OCI-LY7 (cell line): ENCODE measurements around the gene RRAD. TPM values are rescaled to one million over a fixed set of nuclear protein-coding genes. Genes with fewer than 3 reads are reported as not detected.
"Not testable (repeated sequence)": the region's sequence is repeated elsewhere in the genome, so short reads cannot be mapped to it uniquely, and the experiment has no call there.

ENCODE experiments used
- Bru-seq: library from RNA; stranded (reverse); fragments of 400-500 nt; gene quantifications from one replicate; lab custom pipeline; 2021; lab: Mats Ljungman, UMichigan
- BruChase-seq, 2 experiments: library from RNA; stranded (reverse); fragments of 400-500 nt; gene quantifications; one replicate each; lab custom pipeline; 2021; lab: Mats Ljungman, UMichigan
- BruUV-seq: library from RNA; stranded (reverse); fragments of 400-500 nt; replicated peaks from 2 replicates; lab custom pipeline; 2021; lab: Mats Ljungman, UMichigan
- CTCF ChIA-PET: fragments of 300-600 bp; sonication (Branson Sonifier 250); formaldehyde crosslinking; loops from one replicate; lab custom pipeline; 2022; ENCODE audit warnings: antibody characterized with exemption; ENCODE audit not compliant: unreplicated experiment; lab: Charles Lee
- POLR2A ChIA-PET: fragments of 300-600 bp; sonication (Branson Sonifier 250); formaldehyde crosslinking; loops from one replicate; lab custom pipeline; 2022; ENCODE audit warnings: antibody characterized with exemption; lab: Charles Lee
- DNase-seq: peaks from one replicate; pipeline ENCODE4 v3.0.0-alpha.2; 2015; ENCODE audit warnings: low spot score
- H2AFZ ChIP-seq: fragments of 200-600 bp; sonication (generic), shearing (Covaris generic); 2 replicates; pipeline ENCODE4 v1.6.1; 2014; ENCODE audit warnings: mild to moderate bottlenecking, antibody characterized with exemption, low read length, moderate library complexity
- H3K27ac ChIP-seq: fragments of 200-600 bp; sonication (generic); 2 replicates; pipeline ENCODE4 v1.5.1; 2014; ENCODE audit warnings: mixed run types, low read depth, mild to moderate bottlenecking, moderate library complexity, low read length, inconsistent platforms; ENCODE audit not compliant: poor library complexity, severe bottlenecking
- H3K36me3 ChIP-seq: fragments of 200-600 bp; sonication (generic); 2 replicates; pipeline ENCODE4 v1.6.1; 2014; ENCODE audit warnings: mild to moderate bottlenecking, antibody characterized with exemption, low read length, moderate library complexity, mixed read lengths; ENCODE audit not compliant: insufficient read depth
- H3K4me1 ChIP-seq: fragments of 200-600 bp; sonication (generic); 2 replicates; pipeline ENCODE4 v1.5.1; 2014; ENCODE audit warnings: mild to moderate bottlenecking, low read length; ENCODE audit not compliant: insufficient read depth, poor library complexity, severe bottlenecking
- H3K4me2 ChIP-seq: fragments of 200-600 bp; sonication (generic); 2 replicates; pipeline ENCODE4 v1.6.1; 2014; ENCODE audit warnings: mild to moderate bottlenecking, low read length
- H3K4me3 ChIP-seq: fragments of 200-600 bp; sonication (generic); 2 replicates; pipeline ENCODE4 v1.5.1; 2014; ENCODE audit warnings: mild to moderate bottlenecking, low read depth, low read length; ENCODE audit not compliant: poor library complexity, severe bottlenecking
- H3K79me2 ChIP-seq: fragments of 200-600 bp; sonication (generic); 2 replicates; pipeline ENCODE4 v1.6.1; 2016; ENCODE audit warnings: low read depth, mild to moderate bottlenecking, low read length, moderate library complexity, mixed read lengths; ENCODE audit not compliant: insufficient read depth
- H3K9me2 ChIP-seq: fragments of 200-600 bp; sonication (generic); 2 replicates; pipeline ENCODE4 v1.6.1; 2016; ENCODE audit warnings: mild to moderate bottlenecking, low read length, mixed read lengths; ENCODE audit not compliant: insufficient read depth
- H3K9me3 ChIP-seq: fragments of 200-600 bp; sonication (generic); 2 replicates; pipeline ENCODE4 v1.6.1; 2014; ENCODE audit warnings: mild to moderate bottlenecking, mixed run types, low read length, mixed read lengths
- H4K20me1 ChIP-seq: fragments of 200-600 bp; sonication (generic); 2 replicates; pipeline ENCODE4 v1.6.1; 2014; ENCODE audit warnings: mild to moderate bottlenecking, antibody characterized with exemption, low read length, moderate library complexity, mixed read lengths; ENCODE audit not compliant: insufficient read depth
- EZH2phosphoT487 ChIP-seq: fragments of 200-600 bp; sonication (generic); IDR thresholded peaks from 2 replicates; pipeline ENCODE4 v1.6.1; 2018; ENCODE audit warnings: low read depth, borderline replicate concordance, mild to moderate bottlenecking, mixed run types, antibody characterized with exemption, low read length, moderate library complexity, mixed read lengths
- intact Hi-C: fragments of 100-400 bp; cut with micrococcal nuclease; formaldehyde crosslinking; loops from one replicate; pipeline ENCODE4 v1.10.0; 2022; ENCODE audit not compliant: unreplicated experiment
- long read RNA-seq: library from polyadenylated mRNA; stranded (forward); transcript quantifications from one replicate; pipeline ENCODE4 v2.0.0, GENCODE V29; 2022
- total RNA-seq, 2 experiments: library from RNA; depleted of rRNA in 1 of 2; stranded (reverse); fragments of >200 nt in 1 of 2; shearing (Covaris generic) in 1 of 2; gene quantifications; 2 replicates each; pipeline ENCODE4 v1.2.3, GENCODE V29; 2014 to 2022
- TF ChIP-seq, protein P1 (sequence below): fragments of 200-600 bp; sonication (generic); conservative IDR thresholded peaks from 2 replicates; pipeline ENCODE4 v1.5.1; 2014; ENCODE audit warnings: mild to moderate bottlenecking, antibody characterized with exemption, low read length, moderate library complexity, mixed read lengths

Gene RRAD, protein sequence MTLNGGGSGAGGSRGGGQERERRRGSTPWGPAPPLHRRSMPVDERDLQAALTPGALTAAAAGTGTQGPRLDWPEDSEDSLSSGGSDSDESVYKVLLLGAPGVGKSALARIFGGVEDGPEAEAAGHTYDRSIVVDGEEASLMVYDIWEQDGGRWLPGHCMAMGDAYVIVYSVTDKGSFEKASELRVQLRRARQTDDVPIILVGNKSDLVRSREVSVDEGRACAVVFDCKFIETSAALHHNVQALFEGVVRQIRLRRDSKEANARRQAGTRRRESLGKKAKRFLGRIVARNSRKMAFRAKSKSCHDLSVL
- total RNA-seq (2014; rRNA removed; shearing (Covaris generic)) (0.09 TPM in 1 of 2 replicates, not detected in the other), total RNA-seq (2022) (not detected in 2 replicates), Bru-seq, nascent RNA (percentile 14 among the genes with signal in this experiment), BruChase-seq, experiment 1, labeled RNA remaining after a 6-hour chase (percentile 19 among the genes with signal in this experiment), BruChase-seq, experiment 2, labeled RNA remaining after a 2-hour chase (not detected)
- long read RNA-seq: 0 reads

DNA sequence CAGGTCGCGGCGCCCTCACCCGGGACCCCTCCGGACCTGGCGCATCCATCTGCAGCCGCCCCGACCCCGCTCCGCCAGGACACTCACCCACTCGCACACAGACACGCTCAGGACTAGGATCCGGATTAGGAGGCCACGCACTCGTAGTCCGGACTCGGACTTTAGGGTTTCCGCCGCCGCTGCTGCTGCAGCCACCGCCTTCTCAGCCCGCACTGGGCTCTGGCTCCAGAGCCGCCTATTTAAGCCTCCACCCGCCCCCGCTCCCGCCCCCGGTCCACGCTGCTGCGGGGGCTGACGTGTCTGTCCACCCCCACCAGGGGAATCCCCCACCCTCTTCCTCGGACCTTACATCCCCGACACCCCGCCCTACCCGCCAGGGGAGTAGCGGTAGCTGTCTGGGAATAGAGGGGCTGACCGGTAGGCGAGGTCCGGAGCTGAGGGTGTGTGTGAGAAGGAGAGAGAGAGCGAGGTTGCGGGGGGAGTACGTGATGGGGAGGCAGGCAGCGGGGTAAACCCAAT is at the start of gene RRAD:
Gene RRAD (minus strand): TSS at position 214 of the 519 bp plus-strand sequence. CDS start 356 bp downstream, outside the sequence.
- H3K9me2 ChIP-seq: no peaks in the 10 kb centered on the region
- H4K20me1 ChIP-seq: no peaks in the 10 kb centered on the region
- POLR2A ChIA-PET: no interaction called here
- no peak within 1 kb of the TSS for H3K4me3 ChIP-seq
- no peak for TF ChIP-seq EZH2phosphoT487
- TF ChIP-seq, protein P1, sequence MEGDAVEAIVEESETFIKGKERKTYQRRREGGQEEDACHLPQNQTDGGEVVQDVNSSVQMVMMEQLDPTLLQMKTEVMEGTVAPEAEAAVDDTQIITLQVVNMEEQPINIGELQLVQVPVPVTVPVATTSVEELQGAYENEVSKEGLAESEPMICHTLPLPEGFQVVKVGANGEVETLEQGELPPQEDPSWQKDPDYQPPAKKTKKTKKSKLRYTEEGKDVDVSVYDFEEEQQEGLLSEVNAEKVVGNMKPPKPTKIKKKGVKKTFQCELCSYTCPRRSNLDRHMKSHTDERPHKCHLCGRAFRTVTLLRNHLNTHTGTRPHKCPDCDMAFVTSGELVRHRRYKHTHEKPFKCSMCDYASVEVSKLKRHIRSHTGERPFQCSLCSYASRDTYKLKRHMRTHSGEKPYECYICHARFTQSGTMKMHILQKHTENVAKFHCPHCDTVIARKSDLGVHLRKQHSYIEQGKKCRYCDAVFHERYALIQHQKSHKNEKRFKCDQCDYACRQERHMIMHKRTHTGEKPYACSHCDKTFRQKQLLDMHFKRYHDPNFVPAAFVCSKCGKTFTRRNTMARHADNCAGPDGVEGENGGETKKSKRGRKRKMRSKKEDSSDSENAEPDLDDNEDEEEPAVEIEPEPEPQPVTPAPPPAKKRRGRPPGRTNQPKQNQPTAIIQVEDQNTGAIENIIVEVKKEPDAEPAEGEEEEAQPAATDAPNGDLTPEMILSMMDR: no peak
- no peak within 1 kb of the TSS for H2AFZ ChIP-seq
- no peaks in the 10 kb centered on the region for H3K9me3 ChIP-seq
- H3K4me1 ChIP-seq: no peaks in the 10 kb centered on the region
- CTCF ChIA-PET: no interaction called here
- BruUV-seq: no TSS peak
- H3K27ac ChIP-seq: no peak within 1 kb of the TSS
- intact Hi-C loops: no loop called here
- no peak within 1 kb of the TSS for H3K4me2 ChIP-seq
- no peaks in the 10 kb centered on the region for H3K36me3 ChIP-seq
- DNase-seq: no peak
- no peaks in the 10 kb centered on the region for H3K79me2 ChIP-seq

DNA sequence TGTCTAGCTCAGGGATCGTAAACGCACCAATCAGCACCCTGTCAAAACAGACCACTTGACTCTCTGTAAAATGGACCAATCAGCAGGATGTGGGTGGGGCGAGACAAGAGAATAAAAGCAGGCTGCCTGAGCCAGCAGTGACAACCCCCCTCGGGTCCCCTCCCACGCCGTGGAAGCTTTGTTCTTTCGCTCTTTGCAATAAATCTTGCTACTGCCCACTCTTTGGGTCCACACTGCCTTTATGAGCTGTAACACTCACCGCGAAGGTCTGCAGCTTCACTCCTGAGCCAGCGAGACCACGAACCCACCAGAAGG is 49.6 kb upstream of the RRAD start:
- intact Hi-C loops, H2AFZ ChIP-seq, H3K4me3 ChIP-seq, CTCF ChIA-PET, H3K36me3 ChIP-seq, H3K4me2 ChIP-seq, H3K9me3 ChIP-seq, BruUV-seq, H3K9me2 ChIP-seq, H4K20me1 ChIP-seq, H3K79me2 ChIP-seq, H3K27ac ChIP-seq, H3K4me1 ChIP-seq: not testable (repeated sequence)
- peak; percentile 23 for DNase-seq
- POLR2A ChIA-PET: interaction anchor here (0.6 kb wide), 1 partner anchor 31 kb away, joined by 3 read pairs; no protein-coding TSS in a partner anchor

DNA sequence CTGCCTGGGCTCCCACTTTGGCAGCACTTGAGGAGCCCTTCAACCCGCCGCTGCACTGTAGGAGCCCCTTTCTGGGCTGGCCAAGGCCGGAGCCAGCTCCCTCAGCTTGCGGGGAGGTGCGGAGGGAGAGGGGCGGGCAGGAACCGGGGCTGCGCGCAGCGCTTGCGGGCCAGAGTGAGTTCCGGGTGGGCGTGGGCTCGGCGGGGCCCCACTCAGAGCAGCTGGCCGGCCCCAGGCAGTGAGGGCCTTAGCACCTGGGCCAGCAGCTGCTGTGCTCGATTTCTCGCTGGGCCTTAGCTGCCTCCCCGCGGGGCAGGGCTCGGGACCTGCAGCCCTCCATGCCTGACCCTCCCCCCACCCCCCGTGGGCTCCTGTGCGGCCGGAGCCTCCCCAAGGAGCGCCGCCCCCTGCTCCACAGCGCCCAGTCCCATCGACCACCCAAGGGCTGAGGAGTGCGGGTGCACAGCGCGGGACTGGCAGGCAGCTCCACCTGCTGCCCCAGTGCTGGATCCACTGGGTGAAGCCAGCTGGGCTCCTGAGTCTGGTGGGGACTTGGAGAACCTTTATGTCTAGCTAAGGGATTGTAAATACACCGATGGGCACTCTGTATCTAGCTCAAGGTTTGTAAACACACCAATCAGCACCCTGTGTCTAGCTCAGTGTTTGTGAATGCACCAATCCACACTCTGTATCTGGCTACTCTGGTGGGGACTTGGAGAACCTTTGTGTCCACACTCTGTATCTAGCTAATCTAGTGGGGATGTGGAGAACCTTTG is 49.0 kb upstream of the RRAD start:
- H3K9me3 ChIP-seq, H3K4me3 ChIP-seq, H2AFZ ChIP-seq, H3K4me1 ChIP-seq, H3K36me3 ChIP-seq, intact Hi-C loops, H3K79me2 ChIP-seq, H4K20me1 ChIP-seq, DNase-seq, H3K27ac ChIP-seq, BruUV-seq, H3K9me2 ChIP-seq, H3K4me2 ChIP-seq: not testable (repeated sequence)
- ChIA-PET CTCF (interaction anchor here (0.6 kb wide), 1 partner anchor 222 kb away, joined by 7 read pairs; no protein-coding TSS in a partner anchor), POLR2A (interaction anchor here (0.6 kb wide), 1 partner anchor 30 kb away, joined by 3 read pairs; no protein-coding TSS in a partner anchor)
